GM18507 (cell line): ENCODE results near the gene ALDH1A1.
"Not testable (repeated sequence)": the region's sequence is repeated elsewhere in the genome, so short reads cannot be mapped to it uniquely, and the experiment has no call there.

Source experiments
- DNase-seq: peaks from one replicate; pipeline ENCODE4 v3.0.0; 2011; ENCODE audit warnings: low read depth; ENCODE audit not compliant: insufficient read length; ENCODE audit errors: extremely low spot score
- FAIRE-seq: peaks from 2 replicates; lab custom pipeline; 2011; peaks lifted over from hg19 to GRCh38; lab: Jason Lieb, UNC

Gene ALDH1A1

DNA sequence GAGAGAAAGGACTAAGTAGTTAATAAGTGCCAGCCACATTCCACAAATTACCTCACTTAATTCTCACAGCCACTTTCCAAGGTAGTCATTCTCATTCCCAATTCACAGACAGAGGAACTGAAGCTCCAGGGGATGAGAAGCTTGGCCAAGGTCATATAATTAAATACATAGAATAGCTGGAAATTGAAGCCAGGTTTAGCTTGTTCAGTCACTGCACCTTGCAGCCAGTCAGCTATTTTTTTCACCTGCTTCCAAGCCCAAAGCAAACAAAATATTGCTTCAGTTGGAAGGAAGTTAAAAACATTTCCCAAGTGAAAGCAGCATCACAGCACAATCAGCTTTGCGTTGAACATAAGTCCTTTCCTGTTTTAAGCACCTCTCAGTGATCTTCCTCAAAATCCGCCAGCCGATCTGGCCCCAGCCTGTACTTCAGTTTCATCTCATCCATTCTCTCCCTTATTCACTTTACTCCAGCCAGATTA lies 4.8 kb downstream of the ALDH1A1 start:
- no peak for FAIRE-seq

DNA sequence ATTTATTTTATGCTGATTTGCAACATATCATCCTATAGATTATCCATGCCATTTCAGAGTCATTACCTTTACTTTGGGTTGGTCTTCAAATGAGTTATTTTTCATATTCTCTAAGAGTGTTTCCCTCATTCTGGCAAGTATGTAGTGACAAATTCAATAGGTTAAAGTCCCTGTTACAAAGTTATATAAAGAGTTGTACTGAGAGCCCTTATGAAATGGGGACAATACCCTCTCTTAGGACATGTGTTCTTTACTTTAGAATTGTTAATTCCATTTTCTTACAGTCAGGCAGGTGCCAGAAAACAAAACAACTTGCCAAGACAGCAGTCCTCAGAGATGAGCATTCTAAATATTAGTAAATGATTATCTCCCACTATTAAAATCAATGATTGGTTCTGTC lies 6.0 kb downstream of the ALDH1A1 start:
- FAIRE-seq = no peak
- DNase-seq = no peak

More for the DNA sequence above, 4.8 kb downstream of the ALDH1A1 start:
- DNase-seq = no peak

DNA sequence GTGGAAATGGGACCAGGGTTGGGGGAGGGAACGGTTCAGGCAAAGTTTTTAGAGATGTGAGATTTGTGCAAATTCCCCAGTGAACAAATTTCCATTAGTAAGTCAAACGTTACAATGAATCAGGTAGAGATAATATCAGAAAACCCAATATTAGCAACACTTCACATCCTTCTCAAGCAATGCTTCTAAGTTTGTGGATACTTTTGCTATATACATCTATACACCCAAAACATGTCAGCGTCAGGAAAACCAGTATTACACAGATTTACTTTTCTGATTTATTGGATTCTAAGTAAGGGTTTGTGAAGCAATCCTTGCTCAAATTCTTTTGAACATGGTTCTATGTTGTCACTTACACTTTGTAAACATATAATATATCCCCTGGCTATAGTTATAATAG lies 6.5 kb downstream of the ALDH1A1 start:
- FAIRE-seq = no peak

DNA sequence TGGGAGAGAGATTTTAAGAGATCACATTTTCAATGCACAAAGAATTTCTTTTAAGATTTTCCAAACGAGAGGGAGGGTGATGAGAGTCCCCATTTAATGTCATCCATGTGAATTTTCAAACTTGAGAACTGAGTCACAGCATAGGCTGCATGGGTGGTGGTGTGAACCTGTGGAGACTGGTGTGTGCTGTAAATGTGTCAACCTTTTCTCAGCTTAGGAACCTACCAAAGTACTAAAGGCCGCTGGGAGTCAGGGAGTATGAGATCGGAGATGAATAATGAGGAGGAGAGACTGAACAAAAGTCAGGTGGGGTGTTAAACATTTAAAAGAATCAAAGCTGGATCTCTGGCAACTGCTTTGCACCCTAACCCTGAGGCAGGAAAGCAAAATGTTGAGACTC lies 7.5 kb downstream of the ALDH1A1 start:
- no peak for DNase-seq
- no peak for FAIRE-seq

More for the DNA sequence above, 6.5 kb downstream of the ALDH1A1 start:
- DNase-seq = no peak

DNA sequence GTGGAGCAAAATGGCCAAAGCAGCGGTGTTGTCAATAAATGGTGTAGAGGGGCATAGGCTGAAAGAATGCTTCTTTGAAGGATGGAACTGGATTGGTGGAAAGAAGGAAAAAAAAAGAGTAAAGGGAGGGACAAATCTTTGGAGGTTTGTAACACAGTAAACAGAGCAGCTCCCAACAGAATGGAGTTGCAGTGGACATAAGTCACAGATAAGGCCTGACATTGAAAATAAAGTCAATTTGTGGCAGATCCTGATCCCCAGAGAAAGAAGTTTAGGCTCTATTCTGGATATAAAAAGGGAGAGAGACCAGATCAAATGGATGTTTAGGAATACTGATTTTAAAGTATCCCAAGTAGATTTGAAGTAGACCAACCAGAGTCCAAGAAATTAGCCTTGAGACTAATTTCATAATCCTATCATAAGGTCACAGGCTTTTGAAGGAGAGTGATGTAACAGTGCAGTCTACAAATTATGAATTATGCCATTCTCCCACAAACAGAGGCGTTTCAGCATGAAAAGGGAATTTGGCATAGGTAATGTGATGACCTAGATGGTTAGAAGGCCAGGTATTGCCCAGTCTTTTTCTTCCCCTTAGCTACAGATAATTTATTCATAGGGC lies 8.9 kb downstream of the ALDH1A1 start:
- no peak for DNase-seq
- no peak for FAIRE-seq

DNA sequence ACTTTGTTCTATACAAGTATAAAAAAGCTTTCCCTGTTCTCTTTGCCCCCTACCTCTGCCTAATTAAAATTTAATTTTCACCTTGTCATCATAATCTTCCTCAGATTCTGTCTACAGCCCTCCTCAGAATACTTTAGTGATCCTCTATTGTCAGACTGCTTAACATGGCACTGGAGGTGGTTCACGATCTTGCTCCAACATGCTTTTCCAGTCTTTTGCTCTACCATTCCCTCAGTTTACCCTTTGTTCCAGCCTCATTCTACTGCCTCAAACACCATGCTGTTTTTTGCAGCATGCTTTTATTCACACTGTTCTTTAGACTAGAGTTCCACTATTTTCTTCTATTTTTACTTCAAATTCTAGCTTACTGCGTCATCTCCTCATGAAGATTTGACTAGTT lies 10.4 kb downstream of the ALDH1A1 start:
- FAIRE-seq (no peak), DNase-seq (no peak)

DNA sequence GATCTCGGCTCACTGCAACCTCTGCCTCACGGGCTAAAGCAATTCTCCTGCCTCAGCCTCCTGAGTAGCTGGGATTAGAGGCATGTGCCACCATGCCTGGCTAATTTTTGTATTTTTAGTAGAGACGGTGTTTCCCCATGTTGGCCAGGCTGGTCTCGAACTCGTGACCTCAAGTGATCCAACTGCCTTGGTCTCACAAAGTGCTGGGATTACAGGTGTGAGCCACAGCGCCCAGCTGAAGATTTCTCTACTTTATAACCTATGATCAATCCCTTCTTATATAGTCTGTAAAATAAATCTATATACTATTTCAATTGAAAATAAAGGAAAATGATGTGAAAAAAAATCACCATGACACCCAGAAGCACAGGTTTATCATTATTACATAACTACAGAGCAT lies 13.3 kb downstream of the ALDH1A1 start:
- DNase-seq, FAIRE-seq: not testable (repeated sequence)

DNA sequence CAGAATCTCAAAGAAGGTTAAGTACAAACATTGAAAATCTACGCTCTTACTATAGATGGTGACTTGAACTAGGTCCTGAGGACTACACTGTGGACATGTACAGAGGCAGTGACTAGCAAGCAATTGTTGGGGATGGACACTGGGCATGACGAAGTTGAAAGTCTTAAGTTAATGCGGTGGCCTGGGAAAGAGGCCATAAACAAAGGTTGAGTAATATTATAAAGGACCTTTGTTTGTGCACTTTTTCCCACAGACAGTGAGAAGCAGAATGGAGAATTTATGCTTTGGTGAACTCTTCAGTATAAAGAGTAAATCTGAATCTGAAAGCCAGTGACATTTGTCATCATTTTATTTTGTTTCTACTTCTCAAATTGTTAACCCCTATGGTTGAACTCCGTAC lies 15.3 kb downstream of the ALDH1A1 start:
- FAIRE-seq = no peak
- DNase-seq = no peak

DNA sequence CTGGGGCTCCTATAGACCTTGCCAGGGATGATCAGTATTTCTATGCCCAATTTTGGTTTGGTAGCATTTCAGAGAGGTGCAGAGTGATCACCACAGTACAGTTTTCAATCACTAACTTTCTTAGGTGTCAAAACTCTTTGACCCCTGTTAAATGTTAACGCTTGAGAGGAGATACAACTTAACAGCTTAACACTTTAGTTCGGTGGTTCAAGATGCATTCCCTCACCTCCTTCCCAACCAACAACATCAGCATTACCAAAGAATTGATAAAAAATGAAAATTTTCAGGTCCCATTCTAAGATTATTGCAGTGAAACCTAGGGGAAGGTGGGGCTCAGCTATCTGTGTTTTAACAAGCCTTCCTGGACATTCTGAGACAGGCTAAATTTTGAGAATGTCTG lies 16.2 kb downstream of the ALDH1A1 start:
- FAIRE-seq (no peak), DNase-seq (no peak)

DNA sequence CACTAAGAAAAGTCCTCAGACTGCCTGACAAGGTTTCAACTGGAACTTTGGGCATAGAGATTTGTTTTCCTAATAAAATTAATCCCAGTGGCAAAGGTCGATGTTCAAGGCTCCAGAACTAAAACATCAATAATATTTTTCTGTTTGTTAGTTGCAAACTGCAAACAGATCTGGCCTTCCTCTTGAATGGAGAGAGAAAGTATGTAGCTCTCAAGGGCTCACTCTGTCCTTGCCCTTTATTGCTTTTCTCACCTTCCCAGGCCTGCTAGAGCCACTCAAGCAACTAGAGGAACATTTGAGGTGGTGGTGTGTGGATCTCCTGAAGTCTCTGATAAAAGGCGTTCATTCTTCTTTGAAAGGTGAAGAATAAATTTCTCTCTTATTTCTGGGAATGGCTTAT lies 16.6 kb downstream of the ALDH1A1 start:
- DNase-seq = no peak
- FAIRE-seq = no peak

DNA sequence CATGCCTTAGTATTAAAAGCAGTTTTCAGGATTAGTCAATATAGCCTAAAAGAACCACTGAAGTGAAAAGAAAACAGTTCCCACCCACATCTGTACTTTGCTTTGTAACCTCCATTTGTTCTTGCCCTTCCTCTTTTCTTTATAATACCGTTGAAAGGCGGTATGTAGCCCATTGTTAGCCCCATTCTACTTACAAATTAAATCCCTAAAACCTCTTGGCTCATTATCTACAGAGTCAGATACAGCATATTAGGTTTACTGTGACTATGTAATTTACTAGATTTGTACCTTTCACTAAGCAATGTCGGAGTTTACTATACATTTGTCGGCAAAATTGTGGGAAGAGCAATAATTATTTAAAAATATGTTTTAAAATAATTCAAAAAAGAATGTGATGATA lies 17.3 kb downstream of the ALDH1A1 start:
- DNase-seq = no peak
- FAIRE-seq = no peak

DNA sequence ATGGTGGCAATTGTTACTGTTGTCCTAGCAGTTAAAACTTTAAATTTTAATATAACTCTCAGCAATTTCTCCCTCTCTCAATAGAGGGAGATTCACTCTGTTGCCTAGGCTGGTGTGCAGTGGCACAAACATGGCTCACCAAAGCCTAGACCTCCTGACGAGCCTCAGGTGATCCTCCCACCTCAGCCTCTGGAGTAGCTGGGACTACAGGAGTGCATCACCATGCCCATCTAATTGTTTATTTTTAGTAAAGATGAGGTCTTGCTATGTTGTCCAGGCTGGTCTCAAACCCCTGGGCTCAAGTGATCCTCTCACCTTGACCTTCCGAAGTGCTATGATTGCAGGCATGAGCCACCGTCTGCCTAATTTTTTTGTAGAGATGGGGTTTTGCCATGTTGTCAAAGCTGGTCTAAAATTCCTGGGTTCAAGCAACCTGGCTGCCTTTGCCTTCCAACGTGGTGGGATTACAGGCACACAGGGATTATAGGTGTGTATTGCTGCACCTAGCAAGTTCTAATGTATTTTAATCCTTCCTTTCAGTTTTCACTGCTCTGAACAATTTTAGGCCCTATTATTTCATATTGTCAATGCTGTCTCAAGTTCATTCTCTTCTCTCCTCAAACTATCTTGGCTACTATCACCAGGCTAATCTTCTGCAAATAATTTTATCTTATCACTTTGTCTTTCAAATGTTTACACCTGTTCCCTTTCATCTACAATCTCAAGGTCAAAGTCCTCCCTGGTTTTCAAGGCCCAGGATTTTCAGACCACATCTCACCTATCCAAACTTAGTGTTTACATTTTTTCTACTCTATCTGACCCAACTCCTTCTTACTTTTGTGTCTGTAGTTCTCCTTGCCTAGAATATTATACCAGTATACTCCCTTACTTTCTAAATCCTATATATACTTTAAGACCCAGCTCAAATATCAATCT lies 18.9 kb downstream of the ALDH1A1 start:
- no peak for DNase-seq
- no peak for FAIRE-seq

DNA sequence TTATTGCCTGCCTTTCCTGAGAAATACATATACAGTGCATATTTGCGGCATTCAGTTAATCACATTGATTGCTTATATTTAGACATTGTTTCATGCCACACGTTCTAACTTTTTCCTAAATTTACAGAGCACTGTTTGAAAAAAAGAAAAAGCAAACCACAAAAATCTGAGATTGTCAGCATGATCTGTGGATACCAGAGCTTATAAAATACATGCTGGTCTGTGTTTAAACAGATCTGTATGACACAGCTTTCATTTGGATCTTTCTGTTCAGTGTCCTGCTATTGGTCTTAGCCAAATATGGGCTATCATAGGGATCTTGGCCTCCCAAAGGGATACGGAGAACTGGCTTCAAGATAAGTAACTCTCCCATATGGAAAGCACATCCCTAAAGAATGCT lies 20.2 kb downstream of the ALDH1A1 start:
- no peak for FAIRE-seq
- DNase-seq = no peak

DNA sequence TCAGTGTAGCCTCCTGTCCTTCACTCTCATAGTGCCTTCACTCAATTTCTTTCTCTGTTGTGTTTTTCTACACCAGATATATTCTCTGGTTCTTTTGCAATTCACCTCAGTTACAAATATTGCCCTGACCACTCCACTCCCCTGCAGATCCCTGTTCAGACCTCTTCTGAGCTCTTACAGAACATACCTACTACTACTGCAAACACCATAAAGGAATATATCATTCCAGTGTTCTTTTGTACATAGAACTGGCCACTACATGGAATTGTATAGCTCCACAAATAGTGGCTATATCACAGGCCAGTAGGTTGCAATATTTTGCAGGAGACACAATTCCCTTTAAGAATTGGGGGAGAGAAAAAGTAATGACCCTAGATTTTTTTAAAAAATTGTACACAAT lies 21.0 kb downstream of the ALDH1A1 start:
- DNase-seq (no peak), FAIRE-seq (no peak)

DNA sequence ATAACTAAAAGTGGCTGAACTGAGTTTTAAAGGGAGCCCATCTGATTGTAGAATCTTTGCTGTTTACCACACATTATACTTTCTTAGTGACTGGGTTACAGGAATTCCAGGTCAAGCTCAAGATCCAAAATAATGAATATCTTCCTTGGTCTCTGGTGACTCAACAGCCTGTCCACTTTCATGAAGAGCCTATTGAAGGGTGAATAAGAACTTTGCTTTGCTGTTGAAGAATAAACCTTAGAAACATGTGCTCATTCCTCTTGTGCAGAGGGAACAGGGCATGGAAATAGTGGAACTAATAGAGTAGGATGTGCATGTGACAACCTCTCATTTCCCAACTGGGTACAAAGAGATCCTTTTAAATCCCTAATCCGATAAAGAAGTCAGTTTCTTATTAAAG lies 21.4 kb downstream of the ALDH1A1 start:
- FAIRE-seq = no peak
- DNase-seq = no peak

DNA sequence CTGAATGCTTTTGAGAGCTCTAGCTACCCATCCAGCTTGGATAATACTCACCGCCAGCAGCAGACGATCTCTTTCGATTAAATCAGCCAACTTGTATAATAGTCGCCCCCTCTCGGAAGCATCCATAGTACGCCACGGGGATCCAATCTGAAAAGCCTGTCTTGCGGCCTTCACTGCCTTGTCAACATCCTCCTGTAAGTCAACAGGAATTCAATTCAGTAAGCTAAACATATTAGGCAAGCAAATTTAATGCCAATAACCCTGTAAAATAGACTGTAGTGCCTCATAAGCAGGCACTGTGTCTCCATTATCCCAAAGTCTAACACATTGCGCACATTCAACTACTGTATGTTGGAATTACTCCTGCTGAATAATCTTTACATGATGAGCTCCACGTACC lies 22.0 kb downstream of the ALDH1A1 start:
- no peak for DNase-seq
- no peak for FAIRE-seq

DNA sequence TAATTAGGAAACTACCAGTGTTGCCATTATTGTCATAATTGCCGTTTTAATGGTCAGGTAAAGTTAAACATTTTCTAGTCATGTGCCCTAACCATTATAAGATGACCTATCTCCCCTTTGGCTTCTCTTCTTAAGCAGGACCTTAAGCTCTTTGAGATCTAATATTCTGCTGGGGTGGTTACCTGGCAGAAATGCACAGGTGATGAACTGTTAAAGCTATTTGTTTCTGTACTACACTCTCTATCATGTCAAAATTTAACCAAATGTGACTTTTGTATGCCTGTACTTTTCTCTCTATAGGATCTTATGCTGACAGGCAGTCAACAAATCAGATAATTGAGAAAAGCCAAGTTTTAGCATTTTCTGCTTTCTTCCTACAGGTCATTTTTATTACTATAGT lies 23.3 kb downstream of the ALDH1A1 start:
- FAIRE-seq = no peak
- DNase-seq = no peak

DNA sequence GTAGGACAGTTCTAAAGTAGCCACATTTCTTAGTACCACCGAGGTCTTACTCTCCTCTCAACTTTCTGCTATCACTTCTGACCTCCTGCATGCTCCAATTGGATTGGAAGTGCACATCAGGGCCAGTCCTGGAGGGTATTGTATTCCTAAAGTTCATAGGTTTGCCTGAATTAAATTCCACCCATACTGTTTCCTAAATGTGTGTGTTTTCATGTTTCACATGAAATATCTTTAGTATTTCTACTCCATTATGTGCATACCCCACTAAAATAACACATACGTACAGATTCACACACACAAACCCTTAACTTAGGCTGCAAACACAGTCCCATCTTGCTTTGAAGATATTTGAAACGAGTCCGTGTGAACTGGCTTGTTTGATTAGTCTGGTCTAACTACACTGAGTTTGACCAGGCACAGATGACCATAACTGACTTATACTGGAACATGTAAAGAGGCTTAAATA lies 24.8 kb downstream of the ALDH1A1 start:
- no peak for FAIRE-seq
- DNase-seq = no peak

DNA sequence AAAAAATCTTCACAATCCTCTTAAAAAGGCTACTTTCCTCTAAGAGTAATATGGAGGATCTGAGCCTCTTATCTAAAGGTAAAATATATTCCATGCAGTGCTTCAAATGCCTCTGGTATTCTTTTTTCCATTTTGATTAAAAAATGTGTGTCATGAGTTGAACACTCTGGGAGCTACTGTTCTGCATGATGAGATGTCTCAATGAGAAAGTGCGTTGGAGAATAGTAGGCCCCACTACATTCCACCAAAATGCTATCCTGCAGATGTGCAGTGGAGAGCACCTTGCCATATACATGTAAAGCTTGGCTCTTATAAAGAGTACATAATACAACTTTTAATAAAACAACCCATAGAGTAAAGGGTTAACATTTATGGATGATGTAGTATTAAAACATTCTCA lies 26.3 kb downstream of the ALDH1A1 start:
- FAIRE-seq = no peak
- no peak for DNase-seq

DNA sequence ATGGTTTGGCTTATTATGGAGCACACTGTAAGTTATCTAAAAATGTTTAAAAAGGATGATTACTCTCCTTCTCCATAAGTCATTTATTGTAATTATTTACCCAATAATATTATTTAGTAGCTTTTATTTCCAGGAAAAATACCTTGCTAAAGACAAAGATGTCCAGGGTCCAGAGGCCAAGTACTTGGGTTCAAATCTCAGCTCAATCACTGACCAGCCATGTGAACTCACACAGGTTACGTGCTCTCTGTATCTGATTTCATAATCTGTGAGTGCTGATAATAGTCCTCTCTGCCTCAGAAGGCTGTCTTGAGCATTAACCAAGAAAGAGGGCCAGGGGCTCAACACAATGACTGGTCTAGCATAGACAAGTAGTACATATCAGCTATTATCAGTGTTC lies 27.0 kb downstream of the ALDH1A1 start:
- DNase-seq (no peak), FAIRE-seq (no peak)
